ENCODE results near the gene TCF7L2.

TCF7L2 gene

GRCh38 chr10:113139699-113140098, 189.7 kb downstream of the TCF7L2 start:
- no peak for DNase-seq (ENCODE audit: low read depth in 2 of 2, low spot score in 1 of 2)

DNA sequence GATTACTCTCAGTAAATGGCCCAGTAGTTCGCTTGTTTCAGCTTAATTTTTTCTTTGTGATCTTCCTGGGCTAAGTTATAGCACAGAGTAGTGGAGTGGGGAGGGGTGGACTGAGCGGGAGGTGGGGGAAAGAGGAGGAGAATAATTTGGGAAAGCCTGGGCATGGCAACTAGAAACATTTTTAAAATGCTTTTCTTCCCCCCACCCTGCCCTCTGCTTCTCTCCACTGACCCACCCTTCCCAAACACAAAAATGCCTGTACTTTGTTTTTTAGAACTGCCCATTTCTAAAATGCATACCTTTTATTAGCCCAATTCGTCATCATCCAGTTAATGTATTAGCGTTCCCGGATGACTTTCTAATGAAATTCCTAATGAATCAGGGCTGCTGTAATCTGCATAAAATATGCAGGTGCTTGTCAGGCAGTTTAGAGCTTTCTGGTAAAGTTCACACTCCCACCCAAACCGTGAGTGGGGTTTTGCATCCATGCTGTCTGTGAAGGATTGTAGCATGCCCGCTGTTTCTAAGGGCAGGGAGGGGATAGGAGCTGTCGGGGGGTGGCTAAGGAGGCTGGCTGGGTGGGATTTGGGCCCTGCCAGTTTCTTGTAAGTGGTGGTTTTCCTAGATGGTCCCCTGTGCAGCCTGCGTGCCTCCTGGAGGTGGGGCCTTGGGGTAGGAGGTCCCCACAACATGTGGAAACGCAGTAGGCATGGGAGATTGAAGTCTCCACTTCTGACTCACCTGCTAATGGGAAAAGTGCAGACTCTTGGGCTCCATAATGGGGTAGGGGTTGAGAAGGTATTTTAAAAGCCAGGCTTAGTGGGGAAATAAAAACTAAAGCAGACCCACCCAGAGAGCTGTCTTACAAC, 190.3 kb downstream of the TCF7L2 start:
- no peak for DNase-seq (ENCODE audit: low read depth in 2 of 2, low spot score in 1 of 2)

- no peak for DNase-seq (ENCODE audit: low read depth in 2 of 2, low spot score in 1 of 2)
Observed at GRCh38 chr10:113142601-113143362, 192.7 kb downstream of the TCF7L2 start.

GRCh38 chr10:113144576-113144975, 194.5 kb downstream of the TCF7L2 start:
- no peak for DNase-seq (ENCODE audit: low read depth in 2 of 2, low spot score in 1 of 2)

- no peak for DNase-seq (ENCODE audit: low read depth in 2 of 2, low spot score in 1 of 2)
Observed at GRCh38 chr10:113148071-113148825, 198.2 kb downstream of the TCF7L2 start.

DNA sequence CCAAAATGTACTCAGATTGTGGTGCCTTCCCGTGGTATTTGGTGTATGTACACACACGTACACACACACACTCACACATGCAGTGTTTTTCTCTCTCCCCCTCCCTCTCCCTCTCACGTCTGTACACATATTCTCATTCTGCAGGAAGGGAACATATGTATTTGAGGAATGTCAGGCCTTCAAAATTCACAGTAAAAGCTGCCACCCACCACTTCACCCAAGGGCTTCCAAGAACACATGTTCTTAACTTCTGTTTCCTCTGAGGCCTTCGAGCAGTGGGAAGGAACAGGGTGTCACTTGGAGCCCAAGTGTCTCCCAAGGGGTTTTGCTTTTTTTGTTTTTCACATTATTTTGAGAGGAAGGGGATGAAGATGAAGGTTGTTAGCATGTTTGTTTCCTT, 198.9 kb downstream of the TCF7L2 start:
- no peak for DNase-seq (ENCODE audit: low read depth in 2 of 2, low spot score in 1 of 2)

GRCh38 chr10:113149626-113150025, 199.6 kb downstream of the TCF7L2 start:
- no peak for DNase-seq (ENCODE audit: low read depth in 2 of 2, low spot score in 1 of 2)

DNA sequence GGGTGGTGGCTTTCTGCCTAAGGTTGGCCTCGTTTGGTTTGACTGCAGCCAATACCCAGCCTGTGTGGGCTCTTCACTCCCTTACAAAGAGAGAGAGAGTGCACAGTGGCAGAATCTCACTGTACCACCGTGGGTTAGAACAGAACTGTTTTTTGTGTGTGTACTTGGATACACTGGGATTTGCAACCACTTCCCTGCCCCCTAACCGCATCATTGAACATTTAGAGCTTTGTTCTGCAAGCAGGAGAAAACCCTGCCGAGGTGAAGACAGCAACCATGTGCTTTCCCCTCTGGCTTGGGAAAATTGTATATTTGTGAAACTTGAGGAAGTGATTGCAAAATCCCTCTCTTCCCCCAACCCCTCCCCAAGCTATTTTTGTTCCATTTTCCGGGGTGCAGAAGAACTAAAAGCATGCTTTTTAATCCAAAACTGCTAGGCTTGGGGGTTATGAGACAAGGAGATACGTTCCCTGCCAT, 201.2 kb downstream of the TCF7L2 start:
- no peak for DNase-seq (ENCODE audit: low read depth in 2 of 2, low spot score in 1 of 2)

DNA sequence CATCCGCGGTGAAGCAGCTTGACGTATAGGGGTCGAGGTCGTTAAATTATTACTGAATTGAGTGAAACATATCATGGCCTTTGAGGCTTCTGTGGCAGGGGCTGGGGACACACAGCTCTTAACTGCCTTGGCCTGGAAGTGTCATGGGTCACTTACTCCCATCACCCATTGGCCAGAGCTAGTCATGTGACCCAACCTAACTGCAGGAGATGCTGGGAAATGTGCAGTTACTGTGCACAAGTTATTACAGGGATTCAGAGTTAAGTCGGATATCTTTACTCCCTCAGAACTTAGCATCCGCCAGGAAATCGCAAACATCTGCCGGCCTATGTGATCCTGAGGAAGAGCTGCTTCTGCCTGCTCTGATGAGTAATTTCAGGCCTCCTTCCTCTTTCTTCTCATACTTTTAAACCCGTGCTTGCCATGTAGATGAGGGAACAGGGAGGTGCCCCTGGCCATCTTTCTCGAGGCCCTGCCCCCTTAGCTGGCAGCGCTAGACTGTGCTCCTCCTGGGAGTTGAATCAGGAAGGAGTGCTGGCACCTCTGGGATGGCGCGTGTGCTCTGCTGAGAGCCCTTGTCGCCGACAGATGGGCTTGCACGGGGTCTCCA, 203.6 kb downstream of the TCF7L2 start:
- DNase-seq (ENCODE audit: low read depth in 2 of 2, low spot score in 1 of 2), result no peak

DNA sequence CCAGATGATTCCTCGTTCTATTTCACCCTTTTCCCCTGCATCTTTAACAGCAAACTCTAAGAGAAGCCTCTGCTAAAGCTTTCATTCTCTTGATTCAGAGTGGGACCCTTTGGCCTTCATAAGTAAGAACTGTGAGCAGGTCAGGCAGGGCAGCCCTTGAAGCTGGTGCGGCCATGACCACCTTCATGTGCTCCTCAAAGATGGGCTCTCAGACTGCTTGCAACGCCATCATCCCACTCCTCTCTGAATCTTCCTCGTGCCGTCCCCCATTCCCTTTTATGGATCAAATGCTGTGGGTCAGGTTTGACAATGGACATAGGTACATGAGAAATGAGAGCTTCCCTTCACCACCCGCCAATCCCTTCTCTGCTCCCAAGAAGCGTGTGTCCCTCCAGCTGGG, 207.4 kb downstream of the TCF7L2 start:
- DNase-seq (ENCODE audit: low read depth in 2 of 2, low spot score in 1 of 2), result no peak

GRCh38 chr10:113158183-113158582, 208.1 kb downstream of the TCF7L2 start:
- DNase-seq (ENCODE audit: low read depth in 2 of 2, low spot score in 1 of 2), result no peak

GRCh38 chr10:113159563-113159962, 209.5 kb downstream of the TCF7L2 start:
- DNase-seq (ENCODE audit: low read depth in 2 of 2, low spot score in 1 of 2), result no peak

DNA sequence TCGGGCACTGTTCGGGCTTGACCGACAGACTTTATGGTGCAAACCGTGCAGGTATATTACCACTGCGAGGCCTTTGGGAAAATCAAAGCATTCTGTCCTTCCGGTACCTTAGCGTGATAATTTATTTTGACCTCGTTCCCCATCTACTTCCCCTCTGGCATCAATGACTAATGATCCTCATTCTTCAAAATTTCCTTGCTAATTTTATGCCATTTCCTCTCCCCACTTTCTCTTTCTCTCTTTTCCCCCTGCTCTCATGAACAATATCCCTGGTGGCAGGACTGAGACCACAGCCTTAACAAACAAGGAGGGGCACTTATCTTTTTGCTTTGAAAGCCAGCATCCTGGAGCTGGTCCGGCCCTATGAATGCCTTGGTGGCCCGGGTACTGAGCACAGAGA, 210.6 kb downstream of the TCF7L2 start:
- DNase-seq (ENCODE audit: low read depth in 2 of 2, low spot score in 1 of 2), result no peak

- no peak for DNase-seq (ENCODE audit: low read depth in 2 of 2, low spot score in 1 of 2)
Observed at GRCh38 chr10:113161066-113161465, 211.0 kb downstream of the TCF7L2 start.

GRCh38 chr10:113162960-113163359, 212.9 kb downstream of the TCF7L2 start:
- no peak for DNase-seq (ENCODE audit: low read depth in 2 of 2, low spot score in 1 of 2)

- DNase-seq (ENCODE audit: low read depth in 2 of 2, low spot score in 1 of 2), result no peak
Observed at GRCh38 chr10:113165673-113166072, 215.6 kb downstream of the TCF7L2 start.

- no peak for DNase-seq (ENCODE audit: low read depth in 2 of 2, low spot score in 1 of 2)
Observed at GRCh38 chr10:113167702-113168101, 217.7 kb downstream of the TCF7L2 start.

GRCh38 chr10:113168584-113168983, 218.5 kb downstream of the TCF7L2 start:
- DNase-seq (ENCODE audit: low read depth in 2 of 2, low spot score in 1 of 2), result no peak

- DNase-seq (ENCODE audit: low read depth in 2 of 2, low spot score in 1 of 2), result no peak
Observed at GRCh38 chr10:113169111-113169510, 219.1 kb downstream of the TCF7L2 start.

DNA sequence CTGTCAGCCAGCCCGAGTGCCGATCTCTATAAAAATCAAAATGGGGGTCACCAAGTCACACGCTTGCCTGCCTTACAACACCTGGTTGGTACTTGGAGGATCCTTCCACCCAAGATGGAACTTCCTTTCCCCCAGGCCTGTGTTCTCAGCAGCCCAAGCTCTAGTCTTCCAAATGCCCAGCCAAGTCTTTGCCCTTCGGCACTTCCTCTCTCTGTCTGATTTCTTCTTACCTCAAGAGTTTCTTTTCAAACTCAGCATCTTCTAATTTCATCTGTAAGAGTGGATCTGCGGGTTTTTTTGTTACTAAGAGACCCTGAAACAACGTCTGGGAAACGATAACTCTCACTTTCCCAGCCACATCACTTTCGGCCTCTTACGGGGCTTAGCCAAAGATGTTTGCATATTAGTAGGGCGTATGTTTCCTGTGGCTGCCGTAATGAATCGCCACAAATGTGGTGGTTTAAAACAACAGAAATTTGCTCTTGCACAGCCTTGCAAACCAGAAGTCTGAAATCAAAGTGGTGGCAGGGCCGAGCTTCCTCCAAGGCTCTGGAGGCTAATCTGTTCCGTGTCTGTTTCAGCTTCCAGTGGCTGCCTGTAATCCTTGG, 219.9 kb downstream of the TCF7L2 start:
- DNase-seq (ENCODE audit: low read depth in 2 of 2, low spot score in 1 of 2), result no peak

DNA sequence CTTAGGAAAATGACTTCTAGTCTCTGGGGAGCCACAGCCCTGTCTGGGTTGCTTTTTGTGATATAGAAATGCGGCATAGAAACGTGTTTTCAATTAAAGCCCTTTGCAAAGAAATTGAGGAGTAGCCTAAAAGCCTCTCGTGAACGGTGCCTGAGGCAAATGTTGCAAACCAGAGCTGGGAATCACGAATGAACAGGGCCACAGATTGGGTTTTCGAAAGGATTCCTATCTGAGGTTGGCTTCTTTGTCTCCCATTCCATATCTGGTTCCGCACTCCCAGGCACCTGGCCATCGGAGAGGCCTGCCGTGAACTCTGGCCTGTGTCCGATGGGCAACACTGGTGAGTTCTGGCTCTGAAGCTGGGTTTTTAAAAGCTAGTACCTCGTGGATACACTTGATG, 221.6 kb downstream of the TCF7L2 start:
- no peak for DNase-seq (ENCODE audit: low read depth in 2 of 2, low spot score in 1 of 2)
